Trophoblast cell (in vitro differentiated cells and primary cell): Measurements from ENCODE around the gene TMEM38B.

Experiments
- DNase-seq, 2 donors: peaks; one replicate each; pipeline ENCODE4 v3.0.0-alpha.2; 2016
- H2AFZ ChIP-seq: 2 replicates; pipeline ENCODE4 v1.6.1; 2013; ENCODE audit warnings: low read length, moderate library complexity, mild to moderate bottlenecking; ENCODE audit not compliant: insufficient read depth, poor library complexity
- H2AK5ac ChIP-seq: 2 replicates; pipeline ENCODE4 v1.6.1; 2013; ENCODE audit warnings: mild to moderate bottlenecking, low read length
- H2BK120ac ChIP-seq: 2 replicates; pipeline ENCODE4 v1.6.1; 2013; ENCODE audit warnings: low read length, mild to moderate bottlenecking, moderate library complexity; ENCODE audit not compliant: insufficient read depth, poor library complexity
- H2BK12ac ChIP-seq: 2 replicates; pipeline ENCODE4 v1.6.1; 2013; ENCODE audit warnings: mild to moderate bottlenecking, low read length, moderate library complexity
- H2BK5ac ChIP-seq: 2 replicates; pipeline ENCODE4 v1.6.1; 2013; ENCODE audit warnings: low read length, low read depth, moderate library complexity, mild to moderate bottlenecking; ENCODE audit not compliant: poor library complexity
- H3K14ac ChIP-seq: 2 replicates; pipeline ENCODE4 v1.6.1; 2013; ENCODE audit warnings: mild to moderate bottlenecking, low read length
- H3K18ac ChIP-seq: 2 replicates; pipeline ENCODE4 v1.6.1; 2013; ENCODE audit warnings: mild to moderate bottlenecking, low read length
- H3K23ac ChIP-seq: 2 replicates; pipeline ENCODE4 v1.6.1; 2013; ENCODE audit warnings: low read length
- H3K27ac ChIP-seq: 2 replicates; pipeline ENCODE4 v1.5.1; 2013; ENCODE audit warnings: low read depth, mild to moderate bottlenecking, inconsistent platforms, low read length, moderate library complexity
- H3K27me3 ChIP-seq: 2 replicates; pipeline ENCODE4 v1.6.1; 2013; ENCODE audit warnings: inconsistent platforms, mild to moderate bottlenecking, low read length, moderate library complexity; ENCODE audit not compliant: insufficient read depth
- H3K36me3 ChIP-seq, 2 experiments: 1 replicate in 1 of 2; 2 replicates in 1 of 2; pipeline ENCODE4 v1.6.1; 2013; ENCODE audit warnings: low read length in 2 of 2, mild to moderate bottlenecking in 2 of 2, moderate library complexity in 1 of 2; ENCODE audit not compliant: insufficient read depth in 2 of 2, control insufficient read depth in 1 of 2
- H3K4ac ChIP-seq: 2 replicates; pipeline ENCODE4 v1.6.1; 2013; ENCODE audit warnings: low read depth, mild to moderate bottlenecking, low read length, moderate library complexity
- H3K4me1 ChIP-seq, 2 experiments: 1 replicate in 1 of 2; 2 replicates in 1 of 2; pipeline ENCODE4 v1.6.1; 2013; ENCODE audit warnings: low read length in 2 of 2, mild to moderate bottlenecking in 2 of 2, moderate library complexity in 1 of 2; ENCODE audit not compliant: insufficient read depth in 2 of 2, control insufficient read depth in 1 of 2
- H3K4me2 ChIP-seq: 2 replicates; pipeline ENCODE4 v1.6.1; 2013; ENCODE audit warnings: inconsistent platforms, mild to moderate bottlenecking, low read length, moderate library complexity
- H3K4me3 ChIP-seq: 2 replicates; pipeline ENCODE4 v1.5.1; 2013; ENCODE audit warnings: mild to moderate bottlenecking, low read depth, low read length, inconsistent platforms
- H3K79me1 ChIP-seq: one replicate; pipeline ENCODE4 v1.6.1; 2013; ENCODE audit warnings: low read length
- H3K79me2 ChIP-seq: 2 replicates; pipeline ENCODE4 v1.6.1; 2013; ENCODE audit warnings: low read length, mild to moderate bottlenecking; ENCODE audit not compliant: control insufficient read depth, insufficient read depth, poor library complexity
- H3K9ac ChIP-seq: 2 replicates; pipeline ENCODE4 v1.6.1; 2013; ENCODE audit warnings: mild to moderate bottlenecking, low read length
- H3K9me3 ChIP-seq: 2 replicates; pipeline ENCODE4 v1.6.1; 2013; ENCODE audit warnings: low read depth, mild to moderate bottlenecking, control low read depth, inconsistent platforms, low read length; ENCODE audit not compliant: insufficient read depth
- H4K12ac ChIP-seq: 2 replicates; pipeline ENCODE4 v1.6.1; 2013; ENCODE audit warnings: low read depth, mild to moderate bottlenecking, low read length, moderate library complexity
- H4K8ac ChIP-seq: 2 replicates; pipeline ENCODE4 v1.6.1; 2013; ENCODE audit warnings: low read depth, mild to moderate bottlenecking, low read length, moderate library complexity
- H4K91ac ChIP-seq: one replicate; pipeline ENCODE4 v1.6.1; 2013; ENCODE audit warnings: low read depth, mild to moderate bottlenecking, low read length, moderate library complexity
- WGBS: extraction: QIAGEN DNeasy Blood & Tissue Kit; methylation state at CpG from one replicate; pipeline ENCODE4 v1.1.7; 2013; ENCODE audit warnings: missing lambda C conversion rate; ENCODE audit not compliant: insufficient read length, insufficient coverage; ENCODE audit errors: extremely low coverage; 5-methylcytosine and 5-hydroxymethylcytosine counted together

Gene TMEM38B

DNA sequence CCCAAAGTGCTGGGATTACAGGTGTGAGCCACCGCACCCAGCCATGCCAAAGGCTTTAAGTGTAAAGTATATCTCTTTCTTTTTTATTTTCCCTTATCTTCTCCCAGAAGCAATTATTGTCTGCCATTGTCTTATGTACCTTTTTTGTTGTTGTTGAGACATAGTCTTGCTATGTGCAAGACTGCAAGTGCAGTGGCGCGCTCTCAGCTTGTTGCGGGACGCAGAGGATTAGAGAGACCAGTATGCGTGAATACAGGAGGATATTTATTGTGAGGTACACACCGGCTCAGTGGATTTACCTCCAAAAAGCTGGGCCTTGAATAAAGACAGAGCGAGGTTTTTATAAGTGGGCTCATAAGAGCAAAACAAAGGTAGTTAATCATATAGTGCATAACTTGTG is 11.8 kb downstream of the TMEM38B start:
- DNase-seq, result no peak
- Histone ChIP-seq H3K27ac (no peak overlapping the region), H3K18ac (no peak overlapping the region), H3K36me3 (peaks cover 0 to 2% of the 10 kb centered on the region in 2 experiments), H4K12ac (no peak overlapping the region), H3K23ac (no peak overlapping the region), H3K4me3 (no peak overlapping the region), H4K8ac (no peak overlapping the region), H3K9me3 (no peaks in the 10 kb centered on the region), H4K91ac (no peak overlapping the region), H3K79me1 (no peaks in the 10 kb centered on the region), H2BK120ac (no peak overlapping the region), H3K4me1 (no peaks in the 10 kb centered on the region), H3K4ac (no peak overlapping the region), H3K14ac (no peak overlapping the region), H3K79me2 (no peaks in the 10 kb centered on the region), H3K9ac (no peak overlapping the region), H2BK12ac (no peak overlapping the region), H3K4me2 (no peak overlapping the region), H2AFZ (no peak overlapping the region), H2AK5ac (no peak overlapping the region), H2BK5ac (no peak overlapping the region), H3K27me3 (no peaks in the 10 kb centered on the region)
- WGBS, result no CpG with 5 or more reads among the region's 8 CpGs

DNA sequence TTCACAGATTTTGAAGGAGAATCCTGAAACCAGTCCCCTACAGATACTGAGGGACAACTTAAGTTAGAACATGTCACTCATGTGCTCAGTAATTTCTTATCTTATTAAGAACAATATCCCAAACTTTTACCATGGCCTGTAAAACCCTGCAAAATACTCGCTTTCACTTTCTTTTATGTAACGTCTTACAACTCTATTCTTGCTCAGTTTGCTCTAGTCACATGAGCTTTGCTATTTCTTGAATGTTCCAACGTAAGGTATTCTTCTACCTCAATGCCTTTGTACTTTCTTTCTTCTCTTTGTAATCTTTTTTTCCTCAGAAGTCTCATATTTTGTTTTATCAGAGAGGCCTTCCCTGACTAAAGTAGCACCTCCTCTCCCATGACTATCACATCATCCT is 14.1 kb downstream of the TMEM38B start:
- Histone ChIP-seq H3K4ac (no peak overlapping the region), H3K18ac (no peak overlapping the region), H2AFZ (no peak overlapping the region), H3K14ac (no peak overlapping the region), H4K8ac (no peak overlapping the region), H4K91ac (no peak overlapping the region), H3K23ac (no peak overlapping the region), H3K79me1 (no peaks in the 10 kb centered on the region), H3K27ac (no peak overlapping the region), H2BK120ac (no peak overlapping the region), H3K4me2 (no peak overlapping the region), H2AK5ac (no peak overlapping the region), H4K12ac (no peak overlapping the region), H2BK5ac (no peak overlapping the region), H3K79me2 (no peaks in the 10 kb centered on the region), H2BK12ac (no peak overlapping the region), H3K4me1 (no peaks in the 10 kb centered on the region), H3K9ac (no peak overlapping the region), H3K4me3 (no peak overlapping the region), H3K27me3 (no peaks in the 10 kb centered on the region), H3K36me3 (peaks cover 0 to 2% of the 10 kb centered on the region in 2 experiments), H3K9me3 (peaks cover 2% of the 10 kb centered on the region)
- DNase-seq, result no peak
- WGBS, result no CpG with 5 or more reads among the region's 3 CpGs

DNA sequence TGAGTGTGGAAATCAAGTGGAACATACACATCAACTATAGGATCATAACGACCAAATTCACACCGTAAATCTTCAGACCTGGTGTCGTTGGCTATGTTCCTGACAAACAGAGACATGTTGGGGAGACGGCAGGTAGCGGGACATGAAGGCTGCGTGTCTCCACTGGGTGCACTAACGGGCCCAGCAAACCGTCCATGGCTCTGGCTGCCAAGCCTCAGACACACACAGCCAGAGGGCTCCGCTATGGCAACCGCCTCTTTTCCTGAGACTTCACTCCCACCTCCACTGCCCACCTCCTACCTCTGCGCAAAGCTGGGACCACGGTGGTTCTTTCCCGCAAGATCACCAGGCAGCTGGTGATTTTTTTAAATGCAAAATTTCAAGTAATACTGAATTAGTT is 16.3 kb downstream of the TMEM38B start:
- no peak overlapping the region for H2AFZ ChIP-seq
- H3K79me1 ChIP-seq, result no peaks in the 10 kb centered on the region
- H3K27me3 ChIP-seq, result no peaks in the 10 kb centered on the region
- H4K91ac ChIP-seq, result no peak overlapping the region
- no peaks in the 10 kb centered on the region for H3K79me2 ChIP-seq
- no CpG with 5 or more reads among the region's 13 CpGs for WGBS
- no peak overlapping the region for H4K8ac ChIP-seq
- no peak overlapping the region for H2BK12ac ChIP-seq
- H3K4me2 ChIP-seq, result no peak overlapping the region
- DNase-seq, result no peak
- no peak overlapping the region for H4K12ac ChIP-seq
- H3K27ac ChIP-seq, result no peak overlapping the region
- H3K4me3 ChIP-seq, result no peak overlapping the region
- no peak overlapping the region for H3K18ac ChIP-seq
- H2BK5ac ChIP-seq, result no peak overlapping the region
- no peak overlapping the region for H3K23ac ChIP-seq
- no peak overlapping the region for H3K9ac ChIP-seq
- H3K36me3 ChIP-seq, result peaks cover 0 to 2% of the 10 kb centered on the region in 2 experiments
- H3K9me3 ChIP-seq, result peaks cover 2% of the 10 kb centered on the region
- no peak overlapping the region for H2AK5ac ChIP-seq
- no peak overlapping the region for H3K14ac ChIP-seq
- no peaks in the 10 kb centered on the region for H3K4me1 ChIP-seq
- no peak overlapping the region for H2BK120ac ChIP-seq
- no peak overlapping the region for H3K4ac ChIP-seq

DNA sequence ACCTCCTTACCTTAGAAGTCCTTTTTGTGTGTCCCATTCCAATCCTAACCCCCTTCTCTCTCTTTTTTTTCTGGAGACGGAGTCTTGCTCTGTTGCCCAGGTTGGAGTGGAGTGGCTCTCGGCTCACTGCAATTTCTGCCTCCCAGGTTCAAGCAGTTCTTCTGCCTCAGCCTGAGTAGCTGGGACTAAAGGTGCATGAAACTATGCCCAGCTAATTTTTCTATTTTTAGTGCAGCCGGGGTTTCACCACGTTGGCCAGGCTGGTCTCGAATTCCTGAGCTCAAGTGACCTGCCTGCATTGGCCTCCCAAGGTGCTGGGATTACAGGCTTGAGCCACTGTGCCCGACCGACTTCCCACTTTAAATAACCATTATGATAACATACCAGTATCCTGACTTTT is 17.5 kb downstream of the TMEM38B start:
- Histone ChIP-seq H3K4me2 (no peak overlapping the region), H4K8ac (no peak overlapping the region), H2BK12ac (no peak overlapping the region), H3K14ac (no peak overlapping the region), H3K27me3 (no peaks in the 10 kb centered on the region), H2AK5ac (no peak overlapping the region), H3K9ac (no peak overlapping the region), H3K4ac (no peak overlapping the region), H3K23ac (no peak overlapping the region), H2BK120ac (no peak overlapping the region), H3K79me2 (no peaks in the 10 kb centered on the region), H3K36me3 (no peaks in the 10 kb centered on the region), H3K27ac (no peak overlapping the region), H3K4me1 (no peaks in the 10 kb centered on the region), H4K91ac (no peak overlapping the region), H3K4me3 (no peak overlapping the region), H2BK5ac (no peak overlapping the region), H3K79me1 (no peaks in the 10 kb centered on the region), H2AFZ (no peak overlapping the region), H3K18ac (no peak overlapping the region), H4K12ac (no peak overlapping the region), H3K9me3 (peaks cover 2% of the 10 kb centered on the region)
- DNase-seq, result no peak
- no CpG with 5 or more reads among the region's 7 CpGs for WGBS
